ENCODE results near the gene ADAMTS7.
"Not testable (repeated sequence)": the region's sequence is repeated elsewhere in the genome, so short reads cannot be mapped to it uniquely, and the experiment has no call there.

- not testable (repeated sequence) for TF ChIP-seq EP300 (IDR thresholded peaks at IDR 0.05)
- TF ChIP-seq, protein P1, sequence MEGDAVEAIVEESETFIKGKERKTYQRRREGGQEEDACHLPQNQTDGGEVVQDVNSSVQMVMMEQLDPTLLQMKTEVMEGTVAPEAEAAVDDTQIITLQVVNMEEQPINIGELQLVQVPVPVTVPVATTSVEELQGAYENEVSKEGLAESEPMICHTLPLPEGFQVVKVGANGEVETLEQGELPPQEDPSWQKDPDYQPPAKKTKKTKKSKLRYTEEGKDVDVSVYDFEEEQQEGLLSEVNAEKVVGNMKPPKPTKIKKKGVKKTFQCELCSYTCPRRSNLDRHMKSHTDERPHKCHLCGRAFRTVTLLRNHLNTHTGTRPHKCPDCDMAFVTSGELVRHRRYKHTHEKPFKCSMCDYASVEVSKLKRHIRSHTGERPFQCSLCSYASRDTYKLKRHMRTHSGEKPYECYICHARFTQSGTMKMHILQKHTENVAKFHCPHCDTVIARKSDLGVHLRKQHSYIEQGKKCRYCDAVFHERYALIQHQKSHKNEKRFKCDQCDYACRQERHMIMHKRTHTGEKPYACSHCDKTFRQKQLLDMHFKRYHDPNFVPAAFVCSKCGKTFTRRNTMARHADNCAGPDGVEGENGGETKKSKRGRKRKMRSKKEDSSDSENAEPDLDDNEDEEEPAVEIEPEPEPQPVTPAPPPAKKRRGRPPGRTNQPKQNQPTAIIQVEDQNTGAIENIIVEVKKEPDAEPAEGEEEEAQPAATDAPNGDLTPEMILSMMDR (IDR thresholded peaks at IDR 0.05), result not testable (repeated sequence)
These were observed 40.2 kb downstream of the ADAMTS7 start for GRCh38 chr15:78771020-78771419.
